NT2/D1 (cell line): Measurements from ENCODE around the gene RAP1B.

Source experiments
- SUZ12 ChIP-seq: IDR thresholded peaks from 2 replicates; pipeline ENCODE4 v1.6.1; 2011; ENCODE audit not compliant: insufficient read length, insufficient read depth; ENCODE audit errors: extremely low read depth
- YY1 ChIP-seq: IDR thresholded peaks from 2 replicates; pipeline ENCODE4 v1.6.1; 2011; ENCODE audit not compliant: insufficient read length, insufficient read depth
- ZNF274 ChIP-seq: IDR thresholded peaks from 2 replicates; pipeline ENCODE4 v1.6.1; 2011; ENCODE audit warnings: mild to moderate bottlenecking, low read depth, low read length

DNA sequence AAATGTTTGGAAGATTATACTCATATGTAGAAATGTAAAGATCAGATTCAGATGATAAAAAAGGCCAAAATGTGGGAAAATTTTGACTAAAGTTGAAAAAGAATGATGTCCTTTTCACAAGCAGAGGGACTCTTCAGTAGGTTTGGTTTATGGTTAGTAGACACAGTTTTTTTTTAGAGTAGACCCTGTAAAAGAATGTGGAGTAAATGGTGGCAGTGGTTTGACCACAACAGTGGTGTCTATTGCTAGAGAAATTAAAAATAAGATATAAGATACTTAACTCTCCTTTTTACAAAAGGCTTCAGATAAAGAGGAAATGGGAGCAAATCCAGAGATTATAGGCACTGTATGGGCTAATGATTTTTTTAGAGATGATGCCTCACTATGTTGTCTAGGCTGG is 21.8 kb downstream of the RAP1B start:
- TF ChIP-seq YY1 (no peak), ZNF274 (no peak), SUZ12 (no peak)
